RWPE1 (cell line): ENCODE measurements around the gene MID2.

ENCODE experiments used
- CTCF ChIA-PET: fragments of 350-600 bp; sonication (Branson Sonifier 250); formaldehyde crosslinking; extraction: SDS; loops from one replicate; lab custom pipeline; 2021; lab: Yijun Ruan, JAX
- POLR2A ChIA-PET: fragments of 400-600 bp; formaldehyde crosslinking; extraction: SDS; loops from one replicate; lab custom pipeline; 2020; ENCODE audit warnings: antibody characterized with exemption; ENCODE audit not compliant: low non-redundant PET; lab: Yijun Ruan, JAX
- DNase-seq: peaks from one replicate; pipeline ENCODE4 v3.0.0; 2012; ENCODE audit warnings: low spot score
- H3K27ac ChIP-seq: fragments of 450-650 bp; 2 replicates; pipeline ENCODE4 v1.5.1; 2017
- TF ChIP-seq, protein P1 (sequence below): fragments of 450-650 bp; conservative IDR thresholded peaks from 2 replicates; pipeline ENCODE4 v1.5.1; 2017; ENCODE audit warnings: low read depth, mild to moderate bottlenecking

The MID2 gene

DNA sequence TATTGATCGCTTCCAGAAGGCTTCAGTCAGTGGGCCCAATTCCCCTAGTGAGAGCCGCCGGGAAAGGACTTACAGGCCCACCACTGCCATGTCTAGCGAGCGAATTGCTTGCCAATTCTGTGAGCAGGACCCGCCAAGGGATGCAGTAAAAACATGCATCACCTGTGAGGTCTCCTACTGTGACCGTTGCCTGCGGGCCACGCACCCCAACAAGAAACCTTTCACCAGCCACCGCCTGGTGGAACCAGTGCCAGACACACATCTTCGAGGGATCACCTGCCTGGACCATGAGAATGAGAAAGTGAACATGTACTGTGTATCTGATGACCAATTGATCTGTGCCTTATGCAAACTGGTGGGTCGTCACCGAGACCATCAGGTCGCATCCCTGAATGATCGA lies 15.3 kb downstream of the MID2 start:
- CTCF ChIA-PET: interaction anchor here (0.7 kb wide), 1 partner anchor 1468 kb away, joined by 8 read pairs; no protein-coding TSS in a partner anchor
- DNase-seq: no peak
- POLR2A ChIA-PET: no interaction called here
- no peak overlapping the region for H3K27ac ChIP-seq
- TF ChIP-seq, protein P1, sequence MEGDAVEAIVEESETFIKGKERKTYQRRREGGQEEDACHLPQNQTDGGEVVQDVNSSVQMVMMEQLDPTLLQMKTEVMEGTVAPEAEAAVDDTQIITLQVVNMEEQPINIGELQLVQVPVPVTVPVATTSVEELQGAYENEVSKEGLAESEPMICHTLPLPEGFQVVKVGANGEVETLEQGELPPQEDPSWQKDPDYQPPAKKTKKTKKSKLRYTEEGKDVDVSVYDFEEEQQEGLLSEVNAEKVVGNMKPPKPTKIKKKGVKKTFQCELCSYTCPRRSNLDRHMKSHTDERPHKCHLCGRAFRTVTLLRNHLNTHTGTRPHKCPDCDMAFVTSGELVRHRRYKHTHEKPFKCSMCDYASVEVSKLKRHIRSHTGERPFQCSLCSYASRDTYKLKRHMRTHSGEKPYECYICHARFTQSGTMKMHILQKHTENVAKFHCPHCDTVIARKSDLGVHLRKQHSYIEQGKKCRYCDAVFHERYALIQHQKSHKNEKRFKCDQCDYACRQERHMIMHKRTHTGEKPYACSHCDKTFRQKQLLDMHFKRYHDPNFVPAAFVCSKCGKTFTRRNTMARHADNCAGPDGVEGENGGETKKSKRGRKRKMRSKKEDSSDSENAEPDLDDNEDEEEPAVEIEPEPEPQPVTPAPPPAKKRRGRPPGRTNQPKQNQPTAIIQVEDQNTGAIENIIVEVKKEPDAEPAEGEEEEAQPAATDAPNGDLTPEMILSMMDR: no peak

DNA sequence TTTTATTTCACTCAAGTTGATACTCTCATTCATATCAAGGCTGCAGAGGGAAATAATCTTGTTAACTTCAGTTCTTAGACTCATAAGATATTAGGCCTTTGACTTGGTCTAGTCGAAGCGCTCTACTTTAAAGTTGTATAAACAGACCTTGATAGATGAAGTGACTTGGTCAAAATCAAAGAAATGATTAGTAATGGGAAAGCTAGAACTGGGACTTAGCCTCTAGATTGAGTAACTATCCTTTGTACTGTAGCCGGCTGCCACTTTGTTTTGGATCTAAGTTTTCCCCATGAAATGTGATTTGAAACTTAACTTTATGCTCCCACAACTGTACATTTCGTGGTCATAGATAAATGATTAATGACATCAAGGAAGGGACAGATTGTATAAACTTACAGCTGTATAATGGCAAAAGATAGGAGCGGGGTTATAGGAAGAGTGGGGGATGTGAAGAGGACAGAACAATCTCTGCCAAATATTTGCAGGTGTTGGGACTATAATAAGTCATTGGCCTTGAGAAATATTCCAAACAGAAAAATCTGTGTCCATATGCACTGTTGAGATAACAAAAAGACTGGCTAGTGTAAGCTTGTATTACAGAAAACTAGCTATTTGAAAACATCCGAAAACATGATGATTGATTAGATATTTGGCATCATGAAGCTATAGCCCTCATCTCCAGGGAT lies 17.2 kb downstream of the MID2 start:
- DNase-seq: no peak
- ChIA-PET CTCF (no interaction called here), POLR2A (no interaction called here)
- TF ChIP-seq, protein P1: no peak
- no peak overlapping the region for H3K27ac ChIP-seq

DNA sequence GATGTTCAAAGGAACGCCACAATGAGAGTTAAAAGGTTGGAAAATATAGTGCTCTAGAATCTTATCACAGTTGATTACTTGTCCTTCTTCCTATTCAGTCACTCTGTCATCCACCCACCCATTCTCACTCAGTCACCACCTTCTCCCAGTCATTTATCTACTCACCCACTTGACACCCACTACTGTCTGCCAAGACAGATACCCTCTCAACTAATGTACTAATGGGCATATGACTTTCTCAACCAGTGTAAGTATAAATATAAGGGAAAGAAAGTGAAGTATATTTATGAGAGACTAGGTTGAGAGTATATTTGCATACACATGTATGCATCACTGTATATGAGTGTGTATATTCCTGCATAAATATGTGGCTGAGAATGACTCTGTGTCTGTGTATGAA lies 20.0 kb downstream of the MID2 start:
- POLR2A ChIA-PET: interaction anchor here (0.6 kb wide), 1 partner anchor 17 kb away, joined by 3 read pairs; no protein-coding TSS in a partner anchor
- TF ChIP-seq, protein P1: no peak
- CTCF ChIA-PET: no interaction called here
- no peak for DNase-seq
- H3K27ac ChIP-seq: no peak overlapping the region

DNA sequence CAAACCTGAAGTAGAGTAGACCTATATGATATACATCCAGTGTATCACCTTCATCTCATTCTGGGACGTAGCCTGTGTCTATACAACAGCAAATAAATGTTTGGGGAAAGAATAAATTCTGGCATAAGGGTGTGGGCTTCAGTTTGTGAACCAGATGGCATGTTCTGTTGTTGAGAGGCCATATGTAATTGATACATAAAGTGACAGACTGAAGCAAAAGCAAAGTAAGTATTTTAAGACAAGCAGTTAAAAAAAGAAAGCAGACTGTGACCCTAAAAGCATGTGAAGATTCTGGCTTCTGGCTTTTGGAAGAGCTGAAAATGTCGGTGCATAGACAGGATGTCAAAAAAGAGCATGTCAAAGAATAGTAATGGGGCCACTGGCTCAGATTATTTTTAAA lies 22.9 kb downstream of the MID2 start:
- H3K27ac ChIP-seq: no peak overlapping the region
- CTCF ChIA-PET: no interaction called here
- POLR2A ChIA-PET: no interaction called here
- TF ChIP-seq, protein P1: no peak
- no peak for DNase-seq

DNA sequence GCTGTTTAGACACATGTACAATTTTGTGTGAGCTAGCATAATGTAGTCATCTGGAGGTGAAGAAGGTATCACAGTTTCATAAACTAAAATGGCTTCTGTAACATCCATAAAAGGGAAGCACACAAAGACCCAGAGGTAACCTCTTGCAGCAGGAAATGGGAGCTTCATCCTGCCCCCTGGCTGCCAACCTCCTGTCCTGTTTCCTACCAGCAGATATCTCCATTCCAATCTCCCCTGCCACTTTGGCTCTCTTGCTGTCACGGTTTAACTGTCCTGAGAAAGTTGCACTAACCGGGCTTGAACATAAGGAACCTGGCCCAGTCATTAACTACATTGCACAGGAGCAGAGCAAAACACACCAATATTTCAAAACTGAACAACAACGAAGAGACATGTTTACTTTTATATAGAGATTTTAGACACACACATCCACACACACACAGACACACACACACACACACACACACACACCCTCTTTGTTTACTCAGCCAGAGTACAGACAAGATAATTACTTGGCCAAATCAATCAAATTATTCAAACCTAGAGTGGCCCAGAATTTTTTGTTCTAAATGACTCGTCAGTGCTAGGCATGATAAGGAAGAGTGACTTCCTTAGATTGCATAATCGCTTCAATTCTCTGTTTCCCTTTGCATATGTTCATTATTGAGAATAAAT lies 24.2 kb downstream of the MID2 start:
- TF ChIP-seq, protein P1: no peak
- H3K27ac ChIP-seq: no peak overlapping the region
- ChIA-PET POLR2A (no interaction called here), CTCF (interaction anchor here (0.5 to 0.8 kb wide), 2 partner anchors 358 to 1824 kb away, joined by 3 read pairs; no protein-coding TSS in a partner anchor)
- DNase-seq: no peak

DNA sequence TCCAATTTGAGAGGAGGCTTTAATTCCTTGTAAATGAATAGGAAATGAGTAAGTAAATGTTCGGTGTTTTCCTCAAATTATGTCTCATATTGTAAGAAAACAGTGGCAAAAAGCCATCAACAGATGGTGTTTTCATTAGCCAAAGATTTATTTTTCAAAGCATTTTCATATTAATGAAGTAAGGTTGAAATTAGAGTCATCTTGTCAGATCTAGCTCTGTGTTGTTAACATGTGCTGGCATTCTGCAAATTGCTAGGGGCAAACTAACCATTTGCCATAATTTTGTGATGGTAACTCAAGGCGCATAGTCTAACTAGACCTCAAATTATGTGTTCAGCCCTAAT lies 24.7 kb downstream of the MID2 start:
- TF ChIP-seq, protein P1: no peak
- no peak overlapping the region for H3K27ac ChIP-seq
- POLR2A ChIA-PET: no interaction called here
- CTCF ChIA-PET: no interaction called here
- no peak for DNase-seq
